PC-3 (cell line): ENCODE data around the gene PADI3.

Source experiments
- CTCF ChIP-seq: fragments of 300-600 bp; sonication (generic); conservative IDR thresholded peaks from 2 replicates; pipeline ENCODE4 v1.5.1; 2017; ENCODE audit warnings: antibody characterized with exemption, low read depth, mild to moderate bottlenecking, low read length
- EZH2 ChIP-seq: fragments of 300-600 bp; sonication (generic); IDR thresholded peaks from one replicate; pipeline ENCODE4 v1.6.1; 2017; ENCODE audit warnings: antibody characterized with exemption, mild to moderate bottlenecking, low read length; ENCODE audit not compliant: unreplicated experiment
- EZH2phosphoT487 ChIP-seq: fragments of 300-600 bp; sonication (generic); IDR thresholded peaks from 2 replicates; pipeline ENCODE4 v1.6.1; 2018; ENCODE audit warnings: mild to moderate bottlenecking, antibody characterized with exemption, low read length, borderline replicate concordance

GRCh38 chr1:17220287-17220686 is 28.6 kb upstream of the PADI3 start:
- TF ChIP-seq CTCF, result no peak
- no peak for TF ChIP-seq EZH2phosphoT487
- TF ChIP-seq EZH2, result no peak
